Esophagus squamous epithelium (tissue), 4 donors: Measurements from ENCODE around the gene SYCE3.

Experiments
- POLR2A ChIP-seq, 4 donors: fragments of 450-650 bp; IDR thresholded peaks; one replicate each; pipeline ENCODE4 v1.6.1; 2017; ENCODE audit warnings: antibody characterized with exemption in 4 of 4, mild to moderate bottlenecking in 4 of 4, moderate library complexity in 3 of 4
- TF ChIP-seq, protein P1 (sequence below), 6 experiments: fragments of 450-650 bp in 4 of 6; fragments of 200-600 bp in 2 of 6; sonication (generic) in 2 of 6; IDR thresholded peaks; one replicate each; pipeline ENCODE4 v1.5.1; 2016 to 2019; ENCODE audit warnings: antibody characterized with exemption in 6 of 6, mild to moderate bottlenecking in 4 of 6, moderate library complexity in 4 of 6

- TF ChIP-seq, protein P1, sequence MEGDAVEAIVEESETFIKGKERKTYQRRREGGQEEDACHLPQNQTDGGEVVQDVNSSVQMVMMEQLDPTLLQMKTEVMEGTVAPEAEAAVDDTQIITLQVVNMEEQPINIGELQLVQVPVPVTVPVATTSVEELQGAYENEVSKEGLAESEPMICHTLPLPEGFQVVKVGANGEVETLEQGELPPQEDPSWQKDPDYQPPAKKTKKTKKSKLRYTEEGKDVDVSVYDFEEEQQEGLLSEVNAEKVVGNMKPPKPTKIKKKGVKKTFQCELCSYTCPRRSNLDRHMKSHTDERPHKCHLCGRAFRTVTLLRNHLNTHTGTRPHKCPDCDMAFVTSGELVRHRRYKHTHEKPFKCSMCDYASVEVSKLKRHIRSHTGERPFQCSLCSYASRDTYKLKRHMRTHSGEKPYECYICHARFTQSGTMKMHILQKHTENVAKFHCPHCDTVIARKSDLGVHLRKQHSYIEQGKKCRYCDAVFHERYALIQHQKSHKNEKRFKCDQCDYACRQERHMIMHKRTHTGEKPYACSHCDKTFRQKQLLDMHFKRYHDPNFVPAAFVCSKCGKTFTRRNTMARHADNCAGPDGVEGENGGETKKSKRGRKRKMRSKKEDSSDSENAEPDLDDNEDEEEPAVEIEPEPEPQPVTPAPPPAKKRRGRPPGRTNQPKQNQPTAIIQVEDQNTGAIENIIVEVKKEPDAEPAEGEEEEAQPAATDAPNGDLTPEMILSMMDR (IDR thresholded peaks at IDR 0.05), result no peak
- TF ChIP-seq POLR2A (IDR thresholded peaks at IDR 0.05), result no peak
These were observed 45.8 kb downstream of the SYCE3 start for GRCh38 chr22:50516891-50517290.
